ENCODE data around the gene ARFGEF3.

- TF ChIP-seq CTCF (conservative IDR thresholded peaks at IDR 0.05 in 1 of 2, IDR thresholded peaks at IDR 0.05 in 1 of 2; ENCODE audit: extremely low read depth in 1 of 2, insufficient read depth in 1 of 2, low read depth in 1 of 2, low read length in 2 of 2) (no peak), EZH2 (IDR thresholded peaks at IDR 0.05; ENCODE audit: borderline replicate concordance, low read length) (no peak)
Observed at GRCh38 chr6:138331984-138332383, 170.2 kb downstream of the ARFGEF3 start.
